Pancreas (tissue), 10 donors: ENCODE results near the gene CASKIN2. TPM values are rescaled to one million over a fixed set of nuclear protein-coding genes. Genes with fewer than 3 reads are reported as not detected.

Source experiments
- ATAC-seq, 4 donors: fragments of 200-7000 bp; cut with Tn5 transposase; one replicate each; pipeline versions ENCODE4 v1.8.0 to v1.9.1; 2020; ENCODE audit warnings: mild to moderate bottlenecking in 4 of 4, moderate library complexity in 4 of 4
- DNase-seq, 6 donors: peaks; one replicate each; pipeline ENCODE4 v3.0.0-alpha.2; 2020
- FAIRE-seq: peaks from 2 replicates; lab custom pipeline; 2012; peaks lifted over from hg19 to GRCh38; lab: Jason Lieb, UNC
- H3K27ac ChIP-seq, 4 donors: fragments of 200-600 bp; sonication (generic); 1 replicate in 3 of 4; 2 replicates in 1 of 4; pipeline versions ENCODE4 v1.5.0 to v1.8.0; 2020
- H3K27me3 ChIP-seq, 4 donors: fragments of 200-600 bp; one replicate each; pipeline ENCODE4 v1.8.0; 2021
- H3K36me3 ChIP-seq, 3 donors: fragments of 200-600 bp; sonication (generic) in 1 of 3; one replicate each; pipeline versions ENCODE4 v1.5.0 to v1.8.0; 2020 to 2021
- H3K4me1 ChIP-seq, 3 donors: fragments of 200-600 bp; one replicate each; pipeline ENCODE4 v1.8.0; 2021
- H3K4me3 ChIP-seq, 4 donors: fragments of 200-600 bp; sonication (generic) in 2 of 4; one replicate each; pipeline versions ENCODE4 v1.5.0 to v1.8.0; 2020 to 2021
- H3K9me3 ChIP-seq, 4 donors: fragments of 200-600 bp; one replicate each; pipeline ENCODE4 v1.8.0; 2021
- WGBS, 2 donors: extraction: QIAGEN DNeasy Blood & Tissue Kit; methylation state at CpG; one replicate each; pipeline ENCODE4 v1.1.7; 2013; 5-methylcytosine and 5-hydroxymethylcytosine counted together
- intact Hi-C, 3 donors: fragments of 100-400 bp; cut with DNase I; formaldehyde crosslinking; loops; one replicate each; pipeline versions ENCODE4 v1.11.1 to v1.14.2; 2022
- polyA plus RNA-seq, 2 donors: library from polyadenylated mRNA; stranded (reverse); fragments of 200-250 nt; gene quantifications; one replicate each; pipeline ENCODE4 v1.2.3, GENCODE V29; 2013
- total RNA-seq, 6 donors: library from RNA; stranded (reverse); fragmentation: NEBNext Ultra II Directional in 4 of 6; extraction: Animal tissue kit (Norgen Biotek cat#: 25700) in 4 of 6; gene quantifications; one replicate each; pipeline versions ENCODE4 v1.2.1 to v1.2.4, GENCODE V29; 2021 to 2023
- TF ChIP-seq, protein P1 (sequence below), 4 donors: fragments of 200-600 bp; sonication (generic) in 3 of 4; IDR thresholded peaks; one replicate each; pipeline versions ENCODE4 v1.5.0 to v1.8.0; 2021; ENCODE audit warnings: antibody characterized with exemption in 4 of 4
- donor health status: healthy with polysubstance abuse.
- donor health status: DM: no; HTN: no; CAD: no; lungs with moderate emphysema.
- donor health status: DM: no; HTN: no; CAD: no.
- donor health status: control.
- donor health status: control.
- donor health status: Bipolar disorder and iron deficiency.
- donor health status: DM: yes; HTN: yes; CAD: no.
- donor health status: DM: no; HTN: no; CAD: no.
- donor health status: DM: no; HTN: no; CAD: no.
- donor health status: DM: yes; HTN: yes; CAD: no.

Gene CASKIN2
- total and polyA plus RNA-seq, 8 donors, result 12.1 to 20.7 (median 13.2) TPM

GRCh38 chr17:75471207-75471606 is 44.1 kb downstream of the CASKIN2 start:
- TF ChIP-seq, protein P1, sequence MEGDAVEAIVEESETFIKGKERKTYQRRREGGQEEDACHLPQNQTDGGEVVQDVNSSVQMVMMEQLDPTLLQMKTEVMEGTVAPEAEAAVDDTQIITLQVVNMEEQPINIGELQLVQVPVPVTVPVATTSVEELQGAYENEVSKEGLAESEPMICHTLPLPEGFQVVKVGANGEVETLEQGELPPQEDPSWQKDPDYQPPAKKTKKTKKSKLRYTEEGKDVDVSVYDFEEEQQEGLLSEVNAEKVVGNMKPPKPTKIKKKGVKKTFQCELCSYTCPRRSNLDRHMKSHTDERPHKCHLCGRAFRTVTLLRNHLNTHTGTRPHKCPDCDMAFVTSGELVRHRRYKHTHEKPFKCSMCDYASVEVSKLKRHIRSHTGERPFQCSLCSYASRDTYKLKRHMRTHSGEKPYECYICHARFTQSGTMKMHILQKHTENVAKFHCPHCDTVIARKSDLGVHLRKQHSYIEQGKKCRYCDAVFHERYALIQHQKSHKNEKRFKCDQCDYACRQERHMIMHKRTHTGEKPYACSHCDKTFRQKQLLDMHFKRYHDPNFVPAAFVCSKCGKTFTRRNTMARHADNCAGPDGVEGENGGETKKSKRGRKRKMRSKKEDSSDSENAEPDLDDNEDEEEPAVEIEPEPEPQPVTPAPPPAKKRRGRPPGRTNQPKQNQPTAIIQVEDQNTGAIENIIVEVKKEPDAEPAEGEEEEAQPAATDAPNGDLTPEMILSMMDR (IDR thresholded peaks at IDR 0.05), result no peak
- DNase-seq (no peak), FAIRE-seq (no peak), ATAC-seq (no peak)
- Histone ChIP-seq H3K9me3 (no peaks in the 10 kb centered on the region), H3K27me3 (no peaks in the 10 kb centered on the region), H3K4me1 (no peaks in the 10 kb centered on the region), H3K36me3 (no peaks in the 10 kb centered on the region), H3K27ac (no peak overlapping the region), H3K4me3 (no peak overlapping the region)
- intact Hi-C loops, result no loop called here
- 89 to 95% methylated on average over 6 of the region's 6 CpGs for WGBS, 2 donors

- no peak for ATAC-seq
- WGBS, 2 donors, result 88 to 89% methylated on average over 13 of the region's 13 CpGs
- intact Hi-C loops, result no loop called here
Measured at GRCh38 chr17:75468779-75469373, 46.5 kb downstream of the CASKIN2 start.

GRCh38 chr17:75468291-75468754 is 47.0 kb downstream of the CASKIN2 start:
- H3K27ac ChIP-seq, result no peak overlapping the region
- FAIRE-seq, result no peak
- H3K36me3 ChIP-seq, result no peaks in the 10 kb centered on the region
- H3K27me3 ChIP-seq, result no peaks in the 10 kb centered on the region
- no peak overlapping the region for H3K4me3 ChIP-seq
- DNase-seq, result no peak
- no peaks in the 10 kb centered on the region for H3K4me1 ChIP-seq
- 72 to 78% methylated on average over 8 of the region's 8 CpGs for WGBS, 2 donors
- intact Hi-C loops, result no loop called here
- H3K9me3 ChIP-seq, result no peaks in the 10 kb centered on the region
- TF ChIP-seq, protein P1 (IDR thresholded peaks at IDR 0.05), result no peak
- no peak for ATAC-seq

More at GRCh38 chr17:75468779-75469373, 46.5 kb downstream of the CASKIN2 start:
- H3K4me3 ChIP-seq, result no peak overlapping the region
- no peaks in the 10 kb centered on the region for H3K27me3 ChIP-seq
- H3K9me3 ChIP-seq, result no peaks in the 10 kb centered on the region
- no peak for FAIRE-seq
- TF ChIP-seq, protein P1 (IDR thresholded peaks at IDR 0.05), result no peak
- H3K36me3 ChIP-seq, result no peaks in the 10 kb centered on the region
- no peak for DNase-seq
- no peak overlapping the region for H3K27ac ChIP-seq
- H3K4me1 ChIP-seq, result no peaks in the 10 kb centered on the region

- H3K36me3 ChIP-seq, result no peaks in the 10 kb centered on the region
- no peak for FAIRE-seq
- H3K4me3 ChIP-seq, result no peak overlapping the region
- no peak overlapping the region for H3K27ac ChIP-seq
- no peaks in the 10 kb centered on the region for H3K4me1 ChIP-seq
- intact Hi-C loops, result no loop called here
- ATAC-seq, result no peak
- no peaks in the 10 kb centered on the region for H3K27me3 ChIP-seq
- WGBS, 2 donors, result 87 to 89% methylated on average over 6 of the region's 6 CpGs
- H3K9me3 ChIP-seq, result no peaks in the 10 kb centered on the region
- TF ChIP-seq, protein P1 (IDR thresholded peaks at IDR 0.05), result no peak
- no peak for DNase-seq
Measured at GRCh38 chr17:75465039-75465438, 50.3 kb downstream of the CASKIN2 start.

DNA sequence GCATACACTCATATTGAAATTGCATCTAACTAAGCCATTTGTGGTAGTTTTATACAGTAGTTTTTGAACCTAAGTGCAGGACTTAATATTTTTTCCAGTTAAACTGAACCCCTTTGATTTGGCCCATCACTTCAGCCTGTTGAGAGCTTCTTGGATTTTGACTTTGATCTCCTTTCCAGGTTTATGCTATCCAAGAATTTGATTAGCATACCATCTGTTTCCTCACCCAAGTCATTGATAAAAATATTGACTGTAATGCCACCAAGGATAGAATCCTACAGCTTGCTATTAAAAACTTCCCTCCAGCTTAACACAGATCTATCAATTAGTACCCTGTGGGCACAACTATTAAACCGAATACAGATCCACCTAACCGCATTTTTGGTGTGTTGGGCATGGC is 51.7 kb downstream of the CASKIN2 start:
- TF ChIP-seq, protein P1 (IDR thresholded peaks at IDR 0.05), result no peak
- intact Hi-C loops, result no loop called here
- no peak overlapping the region for H3K27ac ChIP-seq
- no peaks in the 10 kb centered on the region for H3K27me3 ChIP-seq
- ATAC-seq, result no peak
- no peaks in the 10 kb centered on the region for H3K4me1 ChIP-seq
- no peaks in the 10 kb centered on the region for H3K36me3 ChIP-seq
- no peak for FAIRE-seq
- WGBS, 2 donors, result 82 to 90% methylated on average over 2 of the region's 2 CpGs
- no peaks in the 10 kb centered on the region for H3K9me3 ChIP-seq
- no peak for DNase-seq
- no peak overlapping the region for H3K4me3 ChIP-seq
